H1 (cell line): ENCODE results near the gene LYPD1. TPM values are rescaled to one million over a fixed set of nuclear protein-coding genes. Genes with fewer than 3 reads are reported as not detected.
A peak's percentile ranks its signal among the peaks of the same experiment; 100 is the strongest.

Source experiments
- CTCF ChIA-PET: fragments of 300-600 bp; sonication (Branson Sonifier 250); formaldehyde crosslinking; loops from one replicate; lab custom pipeline; 2021; ENCODE audit not compliant: partially characterized antibody; lab: Charles Lee
- POLR2A ChIA-PET: fragments of 300-600 bp; sonication (Branson Sonifier 250); formaldehyde crosslinking; loops from one replicate; lab custom pipeline; 2021; ENCODE audit warnings: inconsistent platforms; ENCODE audit not compliant: partially characterized antibody; lab: Charles Lee
- DNase-seq, 2 experiments: peaks; one replicate each; pipeline versions ENCODE4 v3.0.0 to v3.0.0-alpha.2; 2010 to 2022; ENCODE audit warnings: low spot score in 2 of 2, low read depth in 1 of 2, mixed read lengths in 1 of 2
- FAIRE-seq: peaks from 2 replicates; lab custom pipeline; 2011; peaks lifted over from hg19 to GRCh38; lab: Jason Lieb, UNC
- H2AFZ ChIP-seq: 2 replicates; pipeline ENCODE4 v1.8.1; 2012; ENCODE audit warnings: low read length, inconsistent platforms
- H2AK5ac ChIP-seq: 2 replicates; pipeline ENCODE4 v1.6.1; 2013; ENCODE audit warnings: low read depth, low read length
- H2BK120ac ChIP-seq: replicated peaks from 2 replicates; pipeline ENCODE3; 2013; ENCODE audit warnings: low read depth, low read length, inconsistent platforms
- H2BK12ac ChIP-seq: 2 replicates; pipeline ENCODE4 v1.6.1; 2013; ENCODE audit warnings: low read depth, low read length
- H2BK15ac ChIP-seq: 2 replicates; pipeline ENCODE4 v1.6.1; 2013; ENCODE audit warnings: low read length
- H2BK20ac ChIP-seq: 2 replicates; pipeline ENCODE4 v1.6.1; 2013; ENCODE audit warnings: low read length
- H2BK5ac ChIP-seq: 2 replicates; pipeline ENCODE4 v1.6.1; 2013; ENCODE audit warnings: low read depth, low read length
- H3K14ac ChIP-seq: 2 replicates; pipeline ENCODE4 v1.6.1; 2013; ENCODE audit warnings: inconsistent platforms; ENCODE audit not compliant: insufficient read length
- H3K18ac ChIP-seq: 2 replicates; pipeline ENCODE4 v1.6.1; 2013; ENCODE audit warnings: low read length; ENCODE audit errors: extremely low read depth
- H3K23ac ChIP-seq: 2 replicates; pipeline ENCODE4 v1.6.1; 2013; ENCODE audit warnings: inconsistent platforms; ENCODE audit not compliant: insufficient read length
- H3K23me2 ChIP-seq: 2 replicates; pipeline ENCODE4 v1.6.1; 2013; ENCODE audit warnings: low read depth, low read length
- H3K27ac ChIP-seq: 2 replicates; pipeline ENCODE4 v1.6.1; 2011; ENCODE audit warnings: low read depth, low read length, inconsistent platforms
- H3K27me3 ChIP-seq, 4 experiments: replicated peaks in 1 of 4; 1 replicate in 1 of 4; 2 replicates in 3 of 4; pipeline versions ENCODE4 v1.6.1 to v1.8.1; 2011 to 2013; ENCODE audit warnings: low read length in 3 of 4, mild to moderate bottlenecking in 3 of 4, inconsistent platforms in 2 of 4, mixed read lengths in 2 of 4, moderate library complexity in 1 of 4; ENCODE audit not compliant: control insufficient read depth in 3 of 4, insufficient read depth in 3 of 4; ENCODE audit errors: extremely low read depth in 1 of 4
- H3K36me3 ChIP-seq, 4 experiments: 2 replicates each; pipeline versions ENCODE4 v1.6.1 to v1.8.1; 2011 to 2013; ENCODE audit warnings: mild to moderate bottlenecking in 4 of 4, low read length in 3 of 4, moderate library complexity in 2 of 4, control low read depth in 1 of 4, inconsistent platforms in 1 of 4; ENCODE audit not compliant: insufficient read depth in 4 of 4, control insufficient read depth in 2 of 4
- H3K4ac ChIP-seq: replicated peaks from 2 replicates; pipeline ENCODE3; 2013; ENCODE audit warnings: low read length, low read depth, mixed read lengths, inconsistent platforms; ENCODE audit not compliant: insufficient read length
- H3K4me1 ChIP-seq, 4 experiments: replicated peaks in 1 of 4; 1 replicate in 1 of 4; 2 replicates in 3 of 4; pipeline versions ENCODE4 v1.6.1 to v1.8.1; 2011 to 2013; ENCODE audit warnings: low read length in 3 of 4, inconsistent platforms in 2 of 4, mixed read lengths in 1 of 4; ENCODE audit not compliant: insufficient read depth in 4 of 4, control insufficient read depth in 3 of 4
- H3K4me2 ChIP-seq, 2 experiments: 2 replicates each; pipeline versions ENCODE4 v1.6.1 to v1.8.1; 2011 to 2013; ENCODE audit warnings: low read depth in 2 of 2, low read length in 2 of 2, control low read depth in 1 of 2, inconsistent platforms in 1 of 2, mild to moderate bottlenecking in 1 of 2; ENCODE audit not compliant: insufficient read depth in 1 of 2
- H3K4me3 ChIP-seq, 4 experiments: fragments of 200-600, 300-600 bp in 1 of 4; sonication (generic), shearing (Covaris generic), sonication (Bioruptor Twin) in 1 of 4; 2 replicates each; pipeline versions ENCODE4 v1.5.1 to v1.8.1; 2011 to 2016; ENCODE audit warnings: low read length in 4 of 4, low read depth in 3 of 4, control low read depth in 2 of 4, inconsistent platforms in 2 of 4, mild to moderate bottlenecking in 2 of 4, mixed read lengths in 1 of 4, moderate library complexity in 1 of 4; ENCODE audit not compliant: insufficient read depth in 2 of 4; ENCODE audit errors: extremely low read depth in 1 of 4
- H3K56ac ChIP-seq: replicated peaks from 2 replicates; pipeline ENCODE3; 2013; ENCODE audit warnings: low read depth, mild to moderate bottlenecking, mixed read lengths, low read length, inconsistent platforms; ENCODE audit not compliant: insufficient read length
- H3K79me1 ChIP-seq: 2 replicates; pipeline ENCODE4 v1.6.1; 2013; ENCODE audit warnings: low read depth, low read length, control low read depth
- H3K79me2 ChIP-seq, 2 experiments: 2 replicates each; pipeline versions ENCODE4 v1.6.1 to v1.8.1; 2012 to 2013; ENCODE audit warnings: low read length in 2 of 2, mild to moderate bottlenecking in 2 of 2, inconsistent platforms in 1 of 2; ENCODE audit not compliant: insufficient read depth in 2 of 2, control insufficient read depth in 1 of 2
- H3K9ac ChIP-seq, 4 experiments: replicated peaks in 1 of 4; 1 replicate in 1 of 4; 2 replicates in 3 of 4; pipeline versions ENCODE4 v1.6.1 to v1.8.1; 2011 to 2013; ENCODE audit warnings: low read depth in 3 of 4, low read length in 3 of 4, control low read depth in 2 of 4, mild to moderate bottlenecking in 2 of 4, moderate library complexity in 2 of 4, inconsistent platforms in 1 of 4; ENCODE audit errors: extremely low read depth in 1 of 4
- H3K9me3 ChIP-seq, 2 experiments: 2 replicates each; pipeline versions ENCODE4 v1.6.1 to v1.8.1; 2012 to 2013; ENCODE audit warnings: mild to moderate bottlenecking in 2 of 2, moderate library complexity in 2 of 2, control low read depth in 1 of 2, inconsistent platforms in 1 of 2, low read depth in 1 of 2, low read length in 1 of 2, mixed read lengths in 1 of 2; ENCODE audit not compliant: insufficient read depth in 2 of 2
- H4K20me1 ChIP-seq, 2 experiments: replicated peaks in 1 of 2; 2 replicates each; pipeline versions ENCODE3 to v1.8.1; 2011 to 2013; ENCODE audit warnings: inconsistent platforms in 2 of 2, low read length in 2 of 2, mild to moderate bottlenecking in 1 of 2; ENCODE audit not compliant: insufficient read depth in 2 of 2, control insufficient read depth in 1 of 2
- H4K5ac ChIP-seq: 2 replicates; pipeline ENCODE4 v1.6.1; 2013; ENCODE audit warnings: low read length, low read depth, mixed read lengths, inconsistent platforms; ENCODE audit not compliant: insufficient read length
- H4K8ac ChIP-seq: 2 replicates; pipeline ENCODE4 v1.8.0; 2013; ENCODE audit warnings: mild to moderate bottlenecking, moderate library complexity, low read length, inconsistent platforms; ENCODE audit not compliant: insufficient read depth; ENCODE audit errors: extremely low read depth
- H4K91ac ChIP-seq: replicated peaks from 2 replicates; pipeline ENCODE3; 2013; ENCODE audit warnings: low read length, mixed read lengths, inconsistent platforms; ENCODE audit not compliant: insufficient read length
- CBX5 ChIP-seq: fragments of 300-800, 300-1000 bp; sonication (generic); IDR thresholded peaks from 2 replicates; pipeline ENCODE4 v1.7.1; 2016; ENCODE audit warnings: antibody characterized with exemption, low read length, low read depth
- CHD1 ChIP-seq: IDR thresholded peaks from 2 replicates; pipeline ENCODE4 v1.6.1; 2012; ENCODE audit warnings: low read depth, low read length, improper control_type of control experiment
- FOSL1 ChIP-seq: IDR thresholded peaks from 2 replicates; pipeline ENCODE4 v1.6.1; 2011; ENCODE audit warnings: mild to moderate bottlenecking, low read depth, low read length, moderate library complexity; ENCODE audit not compliant: insufficient read depth
- GTF2F1 ChIP-seq: IDR thresholded peaks from 2 replicates; pipeline ENCODE4 v1.6.1; 2012; ENCODE audit warnings: low read depth, low read length, improper control_type of control experiment, borderline replicate concordance
- HDAC2 ChIP-seq, 2 experiments: fragments of 300-600 bp in 1 of 2; sonication (generic) in 1 of 2; IDR thresholded peaks; 2 replicates each; pipeline ENCODE4 v1.6.1; 2011 to 2012; ENCODE audit warnings: low read depth in 2 of 2, low read length in 2 of 2, mild to moderate bottlenecking in 2 of 2, moderate library complexity in 2 of 2, borderline replicate concordance in 1 of 2, inconsistent platforms in 1 of 2
- JUN ChIP-seq: IDR thresholded peaks from 2 replicates; pipeline ENCODE4 v1.6.1; 2011; ENCODE audit warnings: low read depth, mild to moderate bottlenecking, improper control_type of control experiment, low read length
- KDM4A ChIP-seq: IDR thresholded peaks from one replicate; pipeline ENCODE4 v1.7.1; 2012; ENCODE audit warnings: low read depth, mild to moderate bottlenecking, moderate library complexity, low read length, inconsistent platforms; ENCODE audit not compliant: severe bottlenecking
- RNF2 ChIP-seq: fragments of 200-900, 300-1000 bp; sonication (generic); IDR thresholded peaks from 2 replicates; pipeline ENCODE4 v1.7.1; 2016; ENCODE audit warnings: borderline replicate concordance, low read depth, mild to moderate bottlenecking, antibody characterized with exemption, low read length; ENCODE audit not compliant: poor library complexity, severe bottlenecking; ENCODE audit errors: missing control alignments
- RXRA ChIP-seq: IDR thresholded peaks from 2 replicates; pipeline ENCODE4 v1.6.1; 2011; ENCODE audit warnings: low read depth, mild to moderate bottlenecking, low read length, moderate library complexity; ENCODE audit not compliant: insufficient read depth
- SAP30 ChIP-seq: fragments of 300-600 bp; sonication (generic); IDR thresholded peaks from 2 replicates; pipeline ENCODE4 v1.7.1; 2012; ENCODE audit warnings: low read length, moderate library complexity, mild to moderate bottlenecking, inconsistent platforms; ENCODE audit not compliant: insufficient read depth, insufficient replicate concordance
- SIX5 ChIP-seq: IDR thresholded peaks from 2 replicates; pipeline ENCODE4 v1.6.1; 2011; ENCODE audit warnings: mild to moderate bottlenecking, low read depth, low read length
- SP2 ChIP-seq: IDR thresholded peaks from 2 replicates; pipeline ENCODE4 v1.6.1; 2012; ENCODE audit warnings: mild to moderate bottlenecking, low read length, inconsistent platforms
- WGBS, 2 experiments: shearing (Covaris generic) in 1 of 2; methylation state at CpG; one replicate each; pipeline versions ENCODE4 v1.1.6 to v1.1.7; 2013 to 2015; ENCODE audit warnings: low lambda C conversion rate in 2 of 2, mixed read lengths in 2 of 2, inconsistent platforms in 1 of 2, low coverage in 1 of 2, missing lambda C conversion rate in 1 of 2; ENCODE audit not compliant: insufficient replicate concordance in 2 of 2, insufficient coverage in 1 of 2, insufficient read length in 1 of 2; ENCODE audit errors: extremely low coverage in 1 of 2, missing lambda C conversion rate in 1 of 2; 5-methylcytosine and 5-hydroxymethylcytosine counted together
- polyA plus RNA-seq, 7 experiments: library from polyadenylated mRNA; depleted of rRNA in 3 of 7; stranded (reverse) in 5 of 7; unstranded in 2 of 7; fragments of >200 nt in 5 of 7; fragments of 200-250 nt in 2 of 7; gene quantifications; 1 replicate in 5 of 7; 2 replicates in 1 of 7; 4 replicates in 1 of 7; pipeline versions ENCODE4 v1.2.1 to v1.2.3, GENCODE V29; 2011 to 2013; ENCODE audit warnings: missing spikeins in 2 of 7, mixed read lengths in 2 of 7
- total RNA-seq: library from RNA; stranded (reverse); fragmentation: NEBNext Ultra II Directional; extraction: Animal tissue kit (Norgen Biotek cat#: 25700); gene quantifications from 2 replicates; pipeline ENCODE4 v1.2.1, GENCODE V29; 2021
- TF ChIP-seq, protein P1 (sequence below): IDR thresholded peaks from 2 replicates; pipeline ENCODE4 v1.6.1; 2011; ENCODE audit warnings: low read depth, mild to moderate bottlenecking, low read length; ENCODE audit not compliant: insufficient read depth

The LYPD1 gene
- total and polyA plus RNA-seq, 2 of the 8 experiments (the other 6 are each of a cell fraction or from before 2014, with no cell fraction given) = 1.9 to 2.7 TPM

GRCh38 chr2:132595186-132595585 lies 74.8 kb downstream of the LYPD1 start:
- H3K27me3 ChIP-seq = no peaks in the 10 kb centered on the region
- H3K9me3 ChIP-seq = peaks cover 4% of the 10 kb centered on the region in 2 experiments; a peak in 2 of 4 replicates
- H2AFZ ChIP-seq = no peak overlapping the region
- no peak overlapping the region for H2BK12ac ChIP-seq
- no peaks in the 10 kb centered on the region for H3K79me1 ChIP-seq
- H2AK5ac ChIP-seq = no peak overlapping the region
- no peak overlapping the region for H3K4me3 ChIP-seq
- H3K9ac ChIP-seq = no peak overlapping the region
- no peaks in the 10 kb centered on the region for H3K36me3 ChIP-seq
- H2BK20ac ChIP-seq = no peak overlapping the region
- no peak overlapping the region for H3K23ac ChIP-seq
- ChIA-PET POLR2A (no interaction called here), CTCF (interaction anchor here (0.6 kb wide), 1 partner anchor 48 kb away, joined by 3 read pairs; no protein-coding TSS in a partner anchor)
- H3K4me1 ChIP-seq = peaks cover 0 to 5% (median 0%) of the 10 kb centered on the region in 4 experiments; a peak in 1 of 7 replicates
- no peaks in the 10 kb centered on the region for H3K23me2 ChIP-seq
- no peak overlapping the region for H4K91ac ChIP-seq
- no peak overlapping the region for H3K56ac ChIP-seq
- H3K4me2 ChIP-seq = no peak overlapping the region
- H3K27ac ChIP-seq = no peak overlapping the region
- H4K8ac ChIP-seq = no peak overlapping the region
- no peak overlapping the region for H3K4ac ChIP-seq
- H4K5ac ChIP-seq = no peak overlapping the region
- WGBS, 2 experiments = 88% methylated on average over 6 of the region's 6 CpGs; no CpG with 5 or more reads in 1 of the 2 experiments
- no peak overlapping the region for H2BK5ac ChIP-seq
- no peak overlapping the region for H3K18ac ChIP-seq
- DNase-seq (peak in 1 of 2 experiments; percentile 10), FAIRE-seq (no peak)
- no peak overlapping the region for H3K14ac ChIP-seq
- no peak overlapping the region for H2BK15ac ChIP-seq
- no peak overlapping the region for H2BK120ac ChIP-seq
- H3K79me2 ChIP-seq = no peaks in the 10 kb centered on the region
- no peaks in the 10 kb centered on the region for H4K20me1 ChIP-seq
- TF ChIP-seq FOSL1 = no peak
- TF ChIP-seq SP2 = no peak
- TF ChIP-seq, protein P1, sequence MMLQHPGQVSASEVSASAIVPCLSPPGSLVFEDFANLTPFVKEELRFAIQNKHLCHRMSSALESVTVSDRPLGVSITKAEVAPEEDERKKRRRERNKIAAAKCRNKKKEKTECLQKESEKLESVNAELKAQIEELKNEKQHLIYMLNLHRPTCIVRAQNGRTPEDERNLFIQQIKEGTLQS = no peak
- TF ChIP-seq CHD1 = no peak
- TF ChIP-seq GTF2F1 = no peak
- no peak for TF ChIP-seq RNF2
- no peak for TF ChIP-seq KDM4A
- TF ChIP-seq SAP30 = no peak
- TF ChIP-seq JUN = no peak
- no peak for TF ChIP-seq CBX5
- no peak for TF ChIP-seq RXRA
- TF ChIP-seq SIX5 = no peak
- TF ChIP-seq HDAC2 (IDR thresholded peaks at IDR 0.05; ENCODE audit: borderline replicate concordance in 1 of 2, low read depth in 2 of 2, low read length in 2 of 2) = no peak
